Sigmoid colon (tissue), 4 donors: Measurements from ENCODE around the gene RNASE1.
"Not testable (repeated sequence)": the region's sequence is repeated elsewhere in the genome, so short reads cannot be mapped to it uniquely, and the experiment has no call there.

Experiments
- CTCF ChIP-seq, 4 experiments: fragments of 450-650 bp in 3 of 4; fragments of 200-600 bp in 1 of 4; IDR thresholded peaks; one replicate each; pipeline ENCODE4 v1.5.1; 2016 to 2019; ENCODE audit warnings: antibody characterized with exemption in 4 of 4, mild to moderate bottlenecking in 3 of 4, moderate library complexity in 2 of 4
- POLR2A ChIP-seq, 2 donors: fragments of 450-650 bp; IDR thresholded peaks; one replicate each; pipeline ENCODE4 v1.6.1; 2016; ENCODE audit warnings: antibody characterized with exemption in 2 of 2, mild to moderate bottlenecking in 2 of 2, moderate library complexity in 2 of 2
- POLR2AphosphoS5 ChIP-seq, 4 donors: sonication (generic); formaldehyde crosslinking; IDR thresholded peaks; one replicate each; pipeline ENCODE4 v1.6.1; 2017; ENCODE audit warnings: antibody characterized with exemption in 4 of 4

- TF ChIP-seq POLR2AphosphoS5, POLR2A, CTCF (IDR thresholded peaks at IDR 0.05): not testable (repeated sequence)
These were observed 24.0 kb upstream of the RNASE1 start for GRCh38 chr14:20826666-20827065.
